ENCODE results near the gene CNOT8.
"Not testable (repeated sequence)": the region's sequence is repeated elsewhere in the genome, so short reads cannot be mapped to it uniquely, and the experiment has no call there.

The CNOT8 gene

GRCh38 chr5:154820383-154820782, 38.0 kb upstream of the CNOT8 start:
- H3K4me1 ChIP-seq (ENCODE audit: control insufficient read depth, insufficient read depth, low read length), result peaks cover 4% of the 10 kb centered on the region
- no peak for DNase-seq (ENCODE audit: low read depth)
- H3K36me3 ChIP-seq (ENCODE audit: control insufficient read depth, insufficient read depth, low read length, severe bottlenecking), result peaks cover 93% of the 10 kb centered on the region
- no peak overlapping the region for H3K4me3 ChIP-seq (ENCODE audit: low read length)
- no peaks in the 10 kb centered on the region for H3K27me3 ChIP-seq (replicated peaks; ENCODE audit: control insufficient read depth, insufficient read depth, low read length)
- no peaks in the 10 kb centered on the region for H3K9me3 ChIP-seq (ENCODE audit: control insufficient read depth, low read length)
- H3K9ac ChIP-seq (ENCODE audit: low read length), result no peak overlapping the region

GRCh38 chr5:154822896-154823295, 35.5 kb upstream of the CNOT8 start:
- not testable (repeated sequence) for H3K4me3 ChIP-seq (ENCODE audit: low read length); H3K9ac ChIP-seq (ENCODE audit: low read length); H3K9me3 ChIP-seq (ENCODE audit: control insufficient read depth, low read length); H3K4me1 ChIP-seq (ENCODE audit: control insufficient read depth, insufficient read depth, low read length); H3K27me3 ChIP-seq (replicated peaks; ENCODE audit: control insufficient read depth, insufficient read depth, low read length); DNase-seq (ENCODE audit: low read depth)
- peaks cover 72% of the 10 kb centered on the region for H3K36me3 ChIP-seq (ENCODE audit: control insufficient read depth, insufficient read depth, low read length, severe bottlenecking)

- Histone ChIP-seq H3K9me3 (ENCODE audit: control insufficient read depth, low read length) (no peaks in the 10 kb centered on the region), H3K4me3 (ENCODE audit: low read length) (no peak overlapping the region), H3K27me3 (replicated peaks; ENCODE audit: control insufficient read depth, insufficient read depth, low read length) (no peaks in the 10 kb centered on the region), H3K9ac (ENCODE audit: low read length) (no peak overlapping the region), H3K4me1 (ENCODE audit: control insufficient read depth, insufficient read depth, low read length) (peaks cover 4% of the 10 kb centered on the region), H3K36me3 (ENCODE audit: control insufficient read depth, insufficient read depth, low read length, severe bottlenecking) (peaks cover 70% of the 10 kb centered on the region)
- DNase-seq (ENCODE audit: low read depth), result no peak
These were observed 34.8 kb upstream of the CNOT8 start for GRCh38 chr5:154823605-154824004.

GRCh38 chr5:154824070-154824469, 34.4 kb upstream of the CNOT8 start:
- Histone ChIP-seq H3K9ac (ENCODE audit: low read length) (no peak overlapping the region), H3K27me3 (replicated peaks; ENCODE audit: control insufficient read depth, insufficient read depth, low read length) (no peaks in the 10 kb centered on the region), H3K4me3 (ENCODE audit: low read length) (no peak overlapping the region), H3K4me1 (ENCODE audit: control insufficient read depth, insufficient read depth, low read length) (peaks cover 3% of the 10 kb centered on the region), H3K36me3 (ENCODE audit: control insufficient read depth, insufficient read depth, low read length, severe bottlenecking) (peaks cover 66% of the 10 kb centered on the region), H3K9me3 (ENCODE audit: control insufficient read depth, low read length) (no peaks in the 10 kb centered on the region)
- no peak for DNase-seq (ENCODE audit: low read depth)

GRCh38 chr5:154829181-154829588, 29.2 kb upstream of the CNOT8 start:
- no peak overlapping the region for H3K4me3 ChIP-seq (ENCODE audit: low read length)
- H3K9ac ChIP-seq (ENCODE audit: low read length), result no peak overlapping the region
- H3K4me1 ChIP-seq (ENCODE audit: control insufficient read depth, insufficient read depth, low read length), result no peaks in the 10 kb centered on the region
- no peaks in the 10 kb centered on the region for H3K27me3 ChIP-seq (replicated peaks; ENCODE audit: control insufficient read depth, insufficient read depth, low read length)
- DNase-seq (ENCODE audit: low read depth), result no peak
- peaks cover 51% of the 10 kb centered on the region for H3K36me3 ChIP-seq (ENCODE audit: control insufficient read depth, insufficient read depth, low read length, severe bottlenecking)
- no peaks in the 10 kb centered on the region for H3K9me3 ChIP-seq (ENCODE audit: control insufficient read depth, low read length)

GRCh38 chr5:154829589-154830218, 28.7 kb upstream of the CNOT8 start:
- Histone ChIP-seq H3K36me3 (ENCODE audit: control insufficient read depth, insufficient read depth, low read length, severe bottlenecking) (peaks cover 50% of the 10 kb centered on the region), H3K9ac (ENCODE audit: low read length) (no peak overlapping the region), H3K4me3 (ENCODE audit: low read length) (no peak overlapping the region), H3K9me3 (ENCODE audit: control insufficient read depth, low read length) (no peaks in the 10 kb centered on the region), H3K27me3 (replicated peaks; ENCODE audit: control insufficient read depth, insufficient read depth, low read length) (no peaks in the 10 kb centered on the region), H3K4me1 (ENCODE audit: control insufficient read depth, insufficient read depth, low read length) (peaks cover 3% of the 10 kb centered on the region)
- no peak for DNase-seq (ENCODE audit: low read depth)

- H3K4me1 ChIP-seq (ENCODE audit: control insufficient read depth, insufficient read depth, low read length), result peaks cover 8% of the 10 kb centered on the region
- no peak overlapping the region for H3K4me3 ChIP-seq (ENCODE audit: low read length)
- no peaks in the 10 kb centered on the region for H3K9me3 ChIP-seq (ENCODE audit: control insufficient read depth, low read length)
- H3K27me3 ChIP-seq (replicated peaks; ENCODE audit: control insufficient read depth, insufficient read depth, low read length), result no peaks in the 10 kb centered on the region
- H3K36me3 ChIP-seq (ENCODE audit: control insufficient read depth, insufficient read depth, low read length, severe bottlenecking), result peaks cover 48% of the 10 kb centered on the region
- H3K9ac ChIP-seq (ENCODE audit: low read length), result no peak overlapping the region
- DNase-seq (ENCODE audit: low read depth), result no peak
These were observed 28.2 kb upstream of the CNOT8 start for GRCh38 chr5:154830219-154830595.

GRCh38 chr5:154830596-154830995, 27.8 kb upstream of the CNOT8 start:
- H3K9ac ChIP-seq (ENCODE audit: low read length), result no peak overlapping the region
- H3K4me3 ChIP-seq (ENCODE audit: low read length), result no peak overlapping the region
- no peaks in the 10 kb centered on the region for H3K27me3 ChIP-seq (replicated peaks; ENCODE audit: control insufficient read depth, insufficient read depth, low read length)
- peaks cover 11% of the 10 kb centered on the region for H3K4me1 ChIP-seq (ENCODE audit: control insufficient read depth, insufficient read depth, low read length)
- H3K9me3 ChIP-seq (ENCODE audit: control insufficient read depth, low read length), result no peaks in the 10 kb centered on the region
- peaks cover 48% of the 10 kb centered on the region for H3K36me3 ChIP-seq (ENCODE audit: control insufficient read depth, insufficient read depth, low read length, severe bottlenecking)
- no peak for DNase-seq (ENCODE audit: low read depth)

- DNase-seq (ENCODE audit: low read depth), result no peak
- H3K9ac ChIP-seq (ENCODE audit: low read length), result no peak overlapping the region
- peaks cover 11% of the 10 kb centered on the region for H3K4me1 ChIP-seq (ENCODE audit: control insufficient read depth, insufficient read depth, low read length)
- no peak overlapping the region for H3K4me3 ChIP-seq (ENCODE audit: low read length)
- peaks cover 54% of the 10 kb centered on the region for H3K36me3 ChIP-seq (ENCODE audit: control insufficient read depth, insufficient read depth, low read length, severe bottlenecking)
- no peaks in the 10 kb centered on the region for H3K27me3 ChIP-seq (replicated peaks; ENCODE audit: control insufficient read depth, insufficient read depth, low read length)
- no peaks in the 10 kb centered on the region for H3K9me3 ChIP-seq (ENCODE audit: control insufficient read depth, low read length)
These were observed 27.0 kb upstream of the CNOT8 start for GRCh38 chr5:154831451-154831850.

GRCh38 chr5:154832804-154833203, 25.6 kb upstream of the CNOT8 start:
- H3K4me3 ChIP-seq (ENCODE audit: low read length); H3K27me3 ChIP-seq (replicated peaks; ENCODE audit: control insufficient read depth, insufficient read depth, low read length); DNase-seq (ENCODE audit: low read depth); H3K9me3 ChIP-seq (ENCODE audit: control insufficient read depth, low read length); H3K9ac ChIP-seq (ENCODE audit: low read length): not testable (repeated sequence)
- peaks cover 63% of the 10 kb centered on the region for H3K36me3 ChIP-seq (ENCODE audit: control insufficient read depth, insufficient read depth, low read length, severe bottlenecking)
- peaks cover 11% of the 10 kb centered on the region for H3K4me1 ChIP-seq (ENCODE audit: control insufficient read depth, insufficient read depth, low read length)

- peaks cover 61% of the 10 kb centered on the region for H3K36me3 ChIP-seq (ENCODE audit: control insufficient read depth, insufficient read depth, low read length, severe bottlenecking)
- no peaks in the 10 kb centered on the region for H3K9me3 ChIP-seq (ENCODE audit: control insufficient read depth, low read length)
- no peaks in the 10 kb centered on the region for H3K27me3 ChIP-seq (replicated peaks; ENCODE audit: control insufficient read depth, insufficient read depth, low read length)
- no peak overlapping the region for H3K4me3 ChIP-seq (ENCODE audit: low read length)
- peaks cover 11% of the 10 kb centered on the region for H3K4me1 ChIP-seq (ENCODE audit: control insufficient read depth, insufficient read depth, low read length)
- no peak overlapping the region for H3K9ac ChIP-seq (ENCODE audit: low read length)
- DNase-seq (ENCODE audit: low read depth), result no peak
These were observed 24.4 kb upstream of the CNOT8 start for GRCh38 chr5:154834053-154834452.

- Histone ChIP-seq H3K36me3 (ENCODE audit: control insufficient read depth, insufficient read depth, low read length, severe bottlenecking) (peaks cover 45% of the 10 kb centered on the region), H3K4me1 (ENCODE audit: control insufficient read depth, insufficient read depth, low read length) (peaks cover 11% of the 10 kb centered on the region)
- H3K9me3 ChIP-seq (ENCODE audit: control insufficient read depth, low read length); H3K27me3 ChIP-seq (replicated peaks; ENCODE audit: control insufficient read depth, insufficient read depth, low read length); DNase-seq (ENCODE audit: low read depth); H3K4me3 ChIP-seq (ENCODE audit: low read length); H3K9ac ChIP-seq (ENCODE audit: low read length): not testable (repeated sequence)
These were observed 22.8 kb upstream of the CNOT8 start for GRCh38 chr5:154835701-154836052.
